ENCODE results near the gene SLC25A20. TPM values are rescaled to one million over a fixed set of nuclear protein-coding genes. Genes with fewer than 3 reads are reported as not detected.
"Not testable (repeated sequence)": the region's sequence is repeated elsewhere in the genome, so short reads cannot be mapped to it uniquely, and the experiment has no call there.

The SLC25A20 gene
- polyA plus RNA-seq, 1 donor from 2014 or later: 7.1 TPM

DNA sequence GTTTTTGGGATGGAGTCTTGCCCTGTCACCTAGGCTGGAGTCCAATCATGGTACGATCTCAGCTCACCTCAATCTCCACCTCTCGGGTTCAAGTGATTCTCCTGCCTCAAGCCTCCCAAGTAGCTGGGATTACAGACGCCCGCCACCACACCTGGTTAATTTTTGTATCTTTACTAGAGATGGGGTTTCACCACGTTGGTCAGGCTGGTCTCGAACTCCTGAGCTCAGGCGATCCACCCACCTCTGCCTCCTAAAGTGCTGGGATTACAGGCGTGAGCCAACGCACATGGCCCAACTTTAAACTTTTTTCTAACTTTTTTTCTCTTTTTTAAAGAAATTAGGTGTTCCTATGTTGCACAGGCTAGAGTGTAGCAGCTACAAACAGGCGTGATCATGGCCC is 70.8 kb downstream of the SLC25A20 start:
- not testable (repeated sequence) for H3K9me2 ChIP-seq (ENCODE audit: insufficient read depth, low read length); H3K4me3 ChIP-seq (ENCODE audit: low read length); H3K27ac ChIP-seq (ENCODE audit: low read length); H3K9ac ChIP-seq (ENCODE audit: low read length); H3K79me2 ChIP-seq (replicated peaks; ENCODE audit: insufficient read depth, low read length); H3K4me2 ChIP-seq (ENCODE audit: low read length); H3K9me3 ChIP-seq (ENCODE audit: low read length); H4K20me1 ChIP-seq (ENCODE audit: insufficient read depth); H3K27me3 ChIP-seq (ENCODE audit: insufficient read depth, low read depth, low read length); H3K36me3 ChIP-seq (ENCODE audit: insufficient read depth, low read length); H3F3A ChIP-seq (ENCODE audit: insufficient read depth, low read length, poor library complexity, severe bottlenecking); H2AFZ ChIP-seq (ENCODE audit: low read depth, low read length)

DNA sequence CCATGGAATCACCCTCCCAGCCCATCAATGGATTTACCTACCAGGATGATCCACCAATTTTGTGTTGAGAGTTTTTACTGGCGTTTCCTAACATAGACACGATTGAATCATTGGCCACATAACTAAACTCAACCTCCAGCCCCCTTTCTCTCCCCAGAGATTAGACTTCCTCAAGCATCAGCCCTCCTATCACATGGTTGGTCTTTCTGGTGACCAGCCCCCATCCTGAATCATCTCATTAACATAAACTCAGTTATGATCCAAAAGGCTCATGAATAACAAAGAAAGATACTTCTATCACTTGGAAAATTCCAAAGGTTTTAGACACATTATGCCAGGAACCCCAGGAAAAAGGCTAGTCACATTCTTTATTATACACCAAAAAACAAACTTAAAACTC is 72.2 kb downstream of the SLC25A20 start:
- H3K36me3 ChIP-seq (ENCODE audit: insufficient read depth, low read length): no peaks in the 10 kb centered on the region

More for the DNA sequence above, 72.2 kb downstream of the SLC25A20 start:
- no peaks in the 10 kb centered on the region for H3K27me3 ChIP-seq (ENCODE audit: insufficient read depth, low read depth, low read length)
- H2AFZ ChIP-seq (ENCODE audit: low read depth, low read length): no peak overlapping the region
- H4K20me1 ChIP-seq (ENCODE audit: insufficient read depth): no peaks in the 10 kb centered on the region
- H3F3A ChIP-seq (ENCODE audit: insufficient read depth, low read length, poor library complexity, severe bottlenecking): no peaks in the 10 kb centered on the region
- H3K79me2 ChIP-seq (replicated peaks; ENCODE audit: insufficient read depth, low read length): no peaks in the 10 kb centered on the region
- no peak overlapping the region for H3K9ac ChIP-seq (ENCODE audit: low read length)
- no peak overlapping the region for H3K4me2 ChIP-seq (ENCODE audit: low read length)
- H3K4me3 ChIP-seq (ENCODE audit: low read length): no peak overlapping the region
- H3K27ac ChIP-seq (ENCODE audit: low read length): no peak overlapping the region
- H3K9me2 ChIP-seq (ENCODE audit: insufficient read depth, low read length): no peaks in the 10 kb centered on the region
- TF ChIP-seq, protein P1, sequence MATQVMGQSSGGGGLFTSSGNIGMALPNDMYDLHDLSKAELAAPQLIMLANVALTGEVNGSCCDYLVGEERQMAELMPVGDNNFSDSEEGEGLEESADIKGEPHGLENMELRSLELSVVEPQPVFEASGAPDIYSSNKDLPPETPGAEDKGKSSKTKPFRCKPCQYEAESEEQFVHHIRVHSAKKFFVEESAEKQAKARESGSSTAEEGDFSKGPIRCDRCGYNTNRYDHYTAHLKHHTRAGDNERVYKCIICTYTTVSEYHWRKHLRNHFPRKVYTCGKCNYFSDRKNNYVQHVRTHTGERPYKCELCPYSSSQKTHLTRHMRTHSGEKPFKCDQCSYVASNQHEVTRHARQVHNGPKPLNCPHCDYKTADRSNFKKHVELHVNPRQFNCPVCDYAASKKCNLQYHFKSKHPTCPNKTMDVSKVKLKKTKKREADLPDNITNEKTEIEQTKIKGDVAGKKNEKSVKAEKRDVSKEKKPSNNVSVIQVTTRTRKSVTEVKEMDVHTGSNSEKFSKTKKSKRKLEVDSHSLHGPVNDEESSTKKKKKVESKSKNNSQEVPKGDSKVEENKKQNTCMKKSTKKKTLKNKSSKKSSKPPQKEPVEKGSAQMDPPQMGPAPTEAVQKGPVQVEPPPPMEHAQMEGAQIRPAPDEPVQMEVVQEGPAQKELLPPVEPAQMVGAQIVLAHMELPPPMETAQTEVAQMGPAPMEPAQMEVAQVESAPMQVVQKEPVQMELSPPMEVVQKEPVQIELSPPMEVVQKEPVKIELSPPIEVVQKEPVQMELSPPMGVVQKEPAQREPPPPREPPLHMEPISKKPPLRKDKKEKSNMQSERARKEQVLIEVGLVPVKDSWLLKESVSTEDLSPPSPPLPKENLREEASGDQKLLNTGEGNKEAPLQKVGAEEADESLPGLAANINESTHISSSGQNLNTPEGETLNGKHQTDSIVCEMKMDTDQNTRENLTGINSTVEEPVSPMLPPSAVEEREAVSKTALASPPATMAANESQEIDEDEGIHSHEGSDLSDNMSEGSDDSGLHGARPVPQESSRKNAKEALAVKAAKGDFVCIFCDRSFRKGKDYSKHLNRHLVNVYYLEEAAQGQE (IDR thresholded peaks at IDR 0.05; ENCODE audit: borderline replicate concordance): no peak
- TF ChIP-seq POLR2AphosphoS5 (IDR thresholded peaks at IDR 0.05) (no peak), SMC3 (conservative IDR thresholded peaks at IDR 0.05; ENCODE audit: poor library complexity) (no peak), EP300 (conservative IDR thresholded peaks at IDR 0.05; ENCODE audit: poor library complexity, severe bottlenecking) (no peak), RAD21 (conservative IDR thresholded peaks at IDR 0.05) (no peak), EZH2 (IDR thresholded peaks at IDR 0.05; ENCODE audit: borderline replicate concordance, insufficient read depth, low read length, poor library complexity, severe bottlenecking) (no peak), TAF1 (IDR thresholded peaks at IDR 0.05; ENCODE audit: low read depth) (no peak), MXI1 (conservative IDR thresholded peaks at IDR 0.05; ENCODE audit: poor library complexity, severe bottlenecking) (no peak)
- TF ChIP-seq, protein P2, sequence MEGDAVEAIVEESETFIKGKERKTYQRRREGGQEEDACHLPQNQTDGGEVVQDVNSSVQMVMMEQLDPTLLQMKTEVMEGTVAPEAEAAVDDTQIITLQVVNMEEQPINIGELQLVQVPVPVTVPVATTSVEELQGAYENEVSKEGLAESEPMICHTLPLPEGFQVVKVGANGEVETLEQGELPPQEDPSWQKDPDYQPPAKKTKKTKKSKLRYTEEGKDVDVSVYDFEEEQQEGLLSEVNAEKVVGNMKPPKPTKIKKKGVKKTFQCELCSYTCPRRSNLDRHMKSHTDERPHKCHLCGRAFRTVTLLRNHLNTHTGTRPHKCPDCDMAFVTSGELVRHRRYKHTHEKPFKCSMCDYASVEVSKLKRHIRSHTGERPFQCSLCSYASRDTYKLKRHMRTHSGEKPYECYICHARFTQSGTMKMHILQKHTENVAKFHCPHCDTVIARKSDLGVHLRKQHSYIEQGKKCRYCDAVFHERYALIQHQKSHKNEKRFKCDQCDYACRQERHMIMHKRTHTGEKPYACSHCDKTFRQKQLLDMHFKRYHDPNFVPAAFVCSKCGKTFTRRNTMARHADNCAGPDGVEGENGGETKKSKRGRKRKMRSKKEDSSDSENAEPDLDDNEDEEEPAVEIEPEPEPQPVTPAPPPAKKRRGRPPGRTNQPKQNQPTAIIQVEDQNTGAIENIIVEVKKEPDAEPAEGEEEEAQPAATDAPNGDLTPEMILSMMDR (IDR thresholded peaks at IDR 0.05; ENCODE audit: poor library complexity, severe bottlenecking): no peak
- no peaks in the 10 kb centered on the region for H3K9me3 ChIP-seq (ENCODE audit: low read length)
